Right ventricle myocardium superior (tissue), 1 donor: Measurements from ENCODE around the gene ACKR3. TPM values are rescaled to one million over a fixed set of nuclear protein-coding genes. Genes with fewer than 3 reads are reported as not detected.

ENCODE experiments used
- ATAC-seq: fragments of 200-7000 bp; cut with Tn5 transposase; one replicate; pipeline ENCODE4 v1.9.1; 2020; ENCODE audit warnings: mild to moderate bottlenecking; ENCODE audit not compliant: poor library complexity
- DNase-seq: peaks from one replicate; pipeline ENCODE4 v3.0.0-alpha.2; 2020
- intact Hi-C: fragments of 100-400 bp; cut with DNase I; formaldehyde crosslinking; loops from one replicate; pipeline ENCODE4 v1.11.2; 2022
- total RNA-seq: library from RNA; stranded (reverse); fragmentation: NEBNext Ultra II Directional; extraction: Animal tissue kit (Norgen Biotek cat#: 25700); gene quantifications from one replicate; pipeline ENCODE4 v1.2.1, GENCODE V29; 2021
- donor health status: DM: no; HTN: yes; CAD: no; lungs with severe emphysema.

The ACKR3 gene
- total RNA-seq, 1 donor from 2014 or later: 27.9 TPM

DNA sequence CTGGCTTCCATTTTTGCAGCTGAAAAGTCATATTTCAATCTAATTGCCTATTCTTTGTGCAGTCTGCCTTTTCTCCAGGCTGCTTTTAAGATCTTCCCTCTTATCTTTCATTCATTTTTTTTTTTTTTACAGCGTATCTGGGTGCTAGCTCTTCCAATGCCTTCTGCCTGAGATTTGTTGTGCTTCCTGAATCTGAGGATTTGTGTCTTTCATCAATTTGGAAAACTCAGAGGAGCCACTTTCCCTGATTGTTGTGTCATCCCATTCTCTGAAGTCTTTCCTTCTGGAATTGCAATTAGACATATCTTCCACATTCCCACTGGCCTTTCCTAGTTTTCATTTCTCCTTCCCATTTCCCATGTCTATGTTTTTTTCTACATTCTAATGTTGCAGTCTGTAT lies 21.9 kb upstream of the ACKR3 start:
- no peak for DNase-seq
- intact Hi-C loops: no loop called here
- ATAC-seq: no peak

DNA sequence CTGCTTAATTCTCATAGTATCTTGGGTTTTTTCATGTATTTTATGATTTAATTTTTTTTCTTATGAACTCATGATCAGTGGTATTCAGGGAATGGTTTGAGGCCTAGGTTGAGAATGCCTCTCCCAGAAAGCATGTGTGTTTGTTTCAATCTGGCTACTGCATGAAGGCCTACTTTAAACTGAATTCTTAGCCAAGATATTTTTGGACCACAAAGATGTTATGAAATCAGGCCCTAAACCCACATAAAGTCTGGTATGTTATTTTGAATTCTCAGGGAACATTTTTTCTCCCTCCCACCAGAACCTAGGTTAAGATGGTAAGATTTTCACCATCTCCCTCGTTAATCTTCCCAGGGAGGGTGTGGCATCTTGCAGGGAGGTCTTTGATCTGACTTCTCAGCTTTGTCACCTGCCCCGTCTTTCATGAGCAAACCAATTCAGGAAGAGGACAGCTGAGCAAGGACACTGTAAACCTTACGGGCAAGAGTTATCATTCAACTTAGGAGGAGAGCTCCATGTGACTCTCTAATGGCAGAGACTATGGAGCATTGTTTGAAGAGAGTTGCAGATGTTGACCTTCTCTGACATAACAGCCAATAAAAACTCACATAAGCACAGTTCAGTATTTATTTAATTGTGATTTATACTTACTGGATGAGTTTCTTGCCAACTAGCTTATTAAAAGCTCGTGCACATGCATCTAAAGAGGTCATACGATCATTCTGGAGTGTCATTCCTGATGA lies 21.3 kb upstream of the ACKR3 start:
- DNase-seq: no peak
- intact Hi-C loops: no loop called here
- no peak for ATAC-seq

DNA sequence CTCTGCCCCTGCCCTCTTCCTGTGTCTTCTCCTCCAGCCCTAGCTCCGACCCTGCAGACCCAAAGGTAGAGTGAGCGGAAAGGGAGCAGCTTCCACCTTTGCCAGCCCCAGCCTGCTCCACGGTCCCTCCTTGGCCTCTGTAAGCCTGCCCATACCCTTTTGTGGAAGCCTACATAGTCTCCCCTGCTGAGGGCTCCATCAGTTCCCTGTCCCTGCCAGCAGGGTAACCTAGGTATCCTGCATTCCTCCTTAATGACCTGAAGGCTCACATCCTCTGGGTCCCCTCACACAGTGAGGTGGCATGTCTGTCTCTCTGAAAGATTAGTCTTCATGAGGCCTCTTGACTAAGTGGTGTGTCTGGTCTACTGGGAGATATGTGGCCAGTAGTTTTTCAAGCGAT lies 20.5 kb upstream of the ACKR3 start:
- DNase-seq (no peak), ATAC-seq (no peak)
- intact Hi-C loops: no loop called here

DNA sequence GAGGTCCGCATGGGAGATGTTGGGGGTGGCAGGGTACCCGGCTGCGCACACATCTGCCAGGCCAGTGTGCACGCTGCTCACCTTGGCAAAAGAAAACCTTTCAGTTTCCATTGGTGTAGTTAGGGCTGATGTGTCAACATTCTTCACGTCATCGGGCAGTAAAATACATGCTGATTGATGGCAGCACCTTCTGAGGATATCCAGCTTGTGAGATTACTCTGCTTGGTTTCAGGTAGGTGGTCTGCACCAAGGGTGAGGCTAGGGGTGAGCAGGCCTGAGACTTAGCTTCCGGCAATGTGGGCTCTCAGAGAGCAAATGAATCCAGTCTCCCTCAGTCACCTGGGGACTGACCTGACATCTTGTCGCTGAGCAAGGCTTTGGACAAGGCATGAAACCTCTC lies 19.3 kb upstream of the ACKR3 start:
- ATAC-seq: no peak

DNA sequence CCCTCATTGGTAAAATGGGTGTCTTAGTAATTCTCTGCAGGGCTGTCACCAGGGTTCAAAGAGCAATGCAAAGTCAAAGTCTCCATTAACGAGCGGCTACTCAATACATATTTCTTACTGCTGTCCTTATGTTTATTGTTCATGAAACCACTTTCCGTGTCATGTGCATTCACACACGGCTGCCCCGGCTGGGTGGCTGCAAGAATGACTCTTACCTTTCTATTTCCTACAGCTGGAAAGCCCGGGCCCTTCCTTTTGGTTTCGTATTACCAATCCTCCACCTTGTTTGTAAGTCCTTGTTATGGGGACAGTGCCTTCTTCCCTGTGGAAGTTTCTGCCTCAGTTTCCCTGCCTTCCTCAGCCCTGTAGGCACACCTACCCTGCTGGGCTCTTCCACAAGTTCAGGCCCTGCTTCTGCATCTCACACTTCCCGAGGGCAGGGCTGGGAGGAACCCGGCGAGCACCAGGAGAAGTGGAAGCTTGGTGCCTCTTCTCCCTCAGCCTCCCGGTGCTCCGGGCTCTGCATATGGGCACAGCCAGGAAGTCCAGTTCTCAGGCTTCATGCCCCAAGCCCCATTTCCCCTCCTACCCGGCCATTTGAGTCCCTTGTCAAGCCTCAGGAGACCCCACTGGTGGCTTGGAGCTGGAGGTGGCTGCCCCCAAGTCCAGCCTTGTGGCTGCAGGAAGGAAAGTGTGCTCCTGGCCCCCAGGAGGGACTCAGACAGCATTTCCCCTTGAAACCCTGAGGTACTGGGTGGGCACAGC lies 18.7 kb upstream of the ACKR3 start:
- ATAC-seq (no peak), DNase-seq (no peak)
- intact Hi-C loops: no loop called here

More for the DNA sequence above, 19.3 kb upstream of the ACKR3 start:
- intact Hi-C loops: no loop called here
- no peak for DNase-seq

DNA sequence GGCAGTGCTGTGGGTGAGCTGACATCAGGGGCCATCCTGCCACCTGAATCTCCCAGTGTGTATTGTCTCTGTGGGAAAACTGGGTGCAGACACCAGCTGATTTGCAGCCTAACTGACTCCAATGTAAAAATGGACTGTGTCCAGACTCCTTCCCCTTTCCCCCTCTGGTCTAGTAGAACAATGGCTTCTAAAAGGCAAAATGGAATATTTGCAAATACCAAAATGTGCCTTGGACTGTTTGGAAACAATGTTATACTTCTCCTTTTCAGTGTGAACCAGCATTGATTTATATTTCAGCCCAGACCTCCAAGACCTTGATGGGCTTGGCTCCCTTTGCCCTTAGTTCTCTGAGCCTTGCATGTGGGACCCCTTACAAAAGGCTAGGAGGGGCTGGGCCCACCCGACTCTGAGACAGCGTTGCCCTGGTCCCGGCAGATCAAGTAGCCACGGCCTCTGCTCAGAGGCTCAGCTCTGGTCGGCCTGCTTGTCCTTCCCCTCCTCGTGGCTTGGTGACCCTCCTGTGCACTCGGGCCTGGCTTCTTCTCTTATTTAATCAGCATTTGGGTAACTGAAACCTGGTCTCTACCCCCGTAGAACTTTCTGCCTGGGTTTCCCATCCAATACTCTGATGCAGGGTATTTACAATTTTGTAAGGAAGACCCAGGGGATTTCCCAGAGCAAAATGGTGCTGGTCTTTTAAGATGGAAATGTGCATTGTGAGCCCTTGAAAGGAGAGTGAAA lies 18.0 kb upstream of the ACKR3 start:
- intact Hi-C loops: no loop called here
- ATAC-seq (no peak), DNase-seq (no peak)

DNA sequence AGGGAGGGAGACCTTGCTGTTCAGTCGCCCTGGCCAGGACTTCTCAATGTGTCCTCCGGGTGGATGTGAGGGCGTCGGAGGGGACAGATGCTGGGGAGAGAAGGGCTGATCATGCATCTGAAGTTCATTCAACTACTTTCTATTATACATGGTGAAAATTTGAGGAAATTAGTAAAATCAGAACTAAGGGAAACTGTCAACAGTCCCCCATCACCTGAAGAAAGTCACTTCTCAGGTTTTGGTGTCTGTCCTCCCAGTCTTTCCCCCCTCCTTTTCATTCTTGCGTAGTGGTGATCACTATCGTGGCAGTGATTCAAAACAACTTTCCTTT lies 17.4 kb upstream of the ACKR3 start:
- intact Hi-C loops: no loop called here
- DNase-seq (no peak), ATAC-seq (no peak)

DNA sequence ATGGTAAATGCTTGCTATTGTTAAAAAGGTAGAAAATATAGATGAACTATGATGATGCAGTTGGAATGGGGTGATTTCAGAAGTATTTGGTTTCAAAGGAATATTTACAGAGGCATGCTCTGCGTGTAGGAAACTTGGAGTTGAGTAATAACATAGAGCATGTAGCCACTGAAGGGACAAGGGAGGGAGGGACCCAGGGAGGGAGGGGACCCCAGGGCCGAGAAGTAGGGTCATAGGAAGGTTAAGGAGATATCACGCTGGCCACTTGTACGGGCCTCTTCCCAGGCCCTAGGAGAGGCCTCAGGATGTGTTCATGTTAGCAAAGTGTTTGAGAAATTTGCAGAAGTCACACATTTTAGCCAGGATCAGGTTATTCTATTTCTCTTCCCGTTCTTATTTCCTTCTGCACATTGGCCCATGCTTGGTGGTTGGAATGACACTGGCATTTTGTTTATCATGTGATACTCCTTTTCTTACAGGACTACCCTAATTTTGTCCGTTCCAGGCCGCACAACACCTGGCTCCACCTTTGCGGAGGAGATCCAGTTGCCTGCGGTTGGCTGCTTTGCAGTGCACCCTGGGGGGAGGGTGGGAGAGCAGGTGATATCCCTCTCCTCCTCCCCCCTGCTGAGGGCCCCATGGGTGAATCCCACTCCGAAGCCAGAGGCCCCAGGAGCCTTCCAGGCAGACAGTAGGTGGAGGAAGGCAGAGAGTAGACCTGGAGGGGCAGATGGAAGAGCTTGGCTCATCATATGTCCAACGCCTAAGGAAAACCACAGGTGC lies 16.9 kb upstream of the ACKR3 start:
- intact Hi-C loops: no loop called here
- DNase-seq (no peak), ATAC-seq (peak; percentile 73)

DNA sequence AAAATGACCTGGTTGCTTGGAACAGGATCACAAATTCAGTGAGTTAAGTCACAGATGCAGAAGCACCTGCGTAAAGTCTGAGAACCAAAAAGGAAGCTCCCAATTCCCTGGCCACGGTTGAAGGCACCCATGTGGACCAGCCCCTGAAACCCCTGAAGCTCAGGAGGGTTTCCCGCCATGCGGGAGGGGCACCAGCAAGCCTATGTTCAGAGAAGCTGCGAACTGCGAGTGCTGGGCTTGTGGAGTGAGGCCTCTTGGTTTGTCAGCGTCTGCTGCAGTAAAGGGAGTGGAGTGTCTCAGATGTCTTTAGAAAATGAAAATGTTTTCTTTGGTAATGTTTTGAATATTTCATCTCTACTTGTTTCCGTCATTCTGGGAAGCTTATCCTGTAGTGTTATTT lies 16.1 kb upstream of the ACKR3 start:
- DNase-seq (no peak), ATAC-seq (no peak)
- intact Hi-C loops: no loop called here

DNA sequence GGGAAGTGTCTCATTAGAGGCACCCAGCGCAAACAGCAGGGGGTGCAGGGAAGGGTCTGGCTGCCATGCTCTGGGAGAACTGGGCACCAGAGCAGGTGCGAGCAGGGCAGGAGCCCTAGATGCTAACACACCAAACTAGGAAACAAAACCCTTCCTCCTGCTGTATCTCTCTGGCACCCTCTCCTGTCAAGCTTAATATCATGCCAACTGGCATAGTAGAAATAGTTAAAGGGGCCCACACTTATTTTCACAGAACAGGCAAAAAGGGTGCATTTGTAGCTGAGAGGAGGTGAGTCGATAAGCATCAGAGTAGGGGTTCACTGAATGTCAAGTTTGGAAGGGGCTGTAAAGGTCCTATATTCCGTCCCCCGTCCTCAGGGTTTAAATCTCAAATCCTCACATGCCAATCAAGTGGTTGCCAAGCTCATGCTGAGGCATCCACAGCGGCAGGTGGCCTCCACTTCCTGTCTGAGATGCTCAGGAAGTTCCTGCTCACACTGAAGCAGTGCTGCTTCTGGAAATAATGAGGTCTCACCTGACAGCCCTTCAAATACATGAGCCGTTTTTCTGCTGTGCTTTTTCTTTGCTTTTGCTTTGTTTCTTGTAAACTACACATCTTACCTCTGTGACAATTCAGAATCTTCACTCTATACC lies 14.9 kb upstream of the ACKR3 start:
- DNase-seq (no peak), ATAC-seq (no peak)
- intact Hi-C loops: no loop called here

DNA sequence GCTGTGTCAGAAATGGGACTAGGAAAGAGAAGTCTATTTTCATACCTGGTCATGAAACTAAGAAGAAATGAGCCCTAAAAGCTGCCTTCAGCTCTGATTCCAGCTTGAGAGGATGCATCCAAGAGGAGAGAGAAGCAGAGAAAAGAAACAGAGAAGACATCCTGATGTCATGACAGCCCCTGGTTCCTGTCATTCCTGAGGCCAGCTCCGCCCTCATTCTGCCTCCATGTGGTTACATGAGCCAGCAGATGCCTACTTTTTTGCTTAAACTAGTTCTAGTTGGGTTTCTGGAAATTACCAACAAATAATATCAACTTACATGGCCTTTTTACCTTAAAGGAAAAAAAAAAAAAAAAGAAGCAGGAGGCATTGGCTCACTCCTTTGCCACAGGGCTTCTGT lies 14.1 kb upstream of the ACKR3 start:
- intact Hi-C loops: no loop called here
- no peak for DNase-seq
- ATAC-seq: no peak

DNA sequence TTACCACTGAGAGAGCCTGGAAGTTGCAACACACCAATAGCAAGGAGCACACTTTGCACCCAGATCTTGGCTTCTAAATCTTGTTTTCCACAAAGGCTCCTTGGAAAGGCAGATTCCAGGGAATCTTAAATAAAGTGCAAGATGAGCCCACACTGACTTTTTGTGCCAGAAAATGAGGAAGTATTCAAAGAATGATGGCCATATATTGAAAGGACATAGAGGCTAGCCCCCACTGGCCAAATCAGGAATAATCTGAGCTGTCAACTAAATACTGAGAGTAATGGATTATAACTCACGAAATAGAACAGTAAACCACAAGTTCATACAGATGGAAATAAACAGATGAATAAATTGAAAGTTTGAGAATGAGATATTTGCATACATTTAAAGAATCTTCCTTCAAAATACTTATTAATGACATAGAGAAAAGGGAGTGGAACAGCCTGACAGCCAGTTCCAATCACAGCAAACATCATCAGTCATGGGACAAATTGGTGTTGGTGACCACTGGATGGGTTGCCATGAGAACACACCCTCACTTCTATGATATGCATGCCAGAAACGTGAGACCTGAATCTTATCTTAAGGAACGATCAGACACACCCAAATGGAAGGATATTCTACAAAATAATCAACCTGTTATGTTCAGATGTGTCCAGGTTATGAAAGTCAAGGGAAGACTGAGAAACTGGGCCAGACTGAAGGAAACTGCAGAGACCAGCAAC lies 12.2 kb upstream of the ACKR3 start:
- ATAC-seq (no peak), DNase-seq (no peak)
- intact Hi-C loops: no loop called here

DNA sequence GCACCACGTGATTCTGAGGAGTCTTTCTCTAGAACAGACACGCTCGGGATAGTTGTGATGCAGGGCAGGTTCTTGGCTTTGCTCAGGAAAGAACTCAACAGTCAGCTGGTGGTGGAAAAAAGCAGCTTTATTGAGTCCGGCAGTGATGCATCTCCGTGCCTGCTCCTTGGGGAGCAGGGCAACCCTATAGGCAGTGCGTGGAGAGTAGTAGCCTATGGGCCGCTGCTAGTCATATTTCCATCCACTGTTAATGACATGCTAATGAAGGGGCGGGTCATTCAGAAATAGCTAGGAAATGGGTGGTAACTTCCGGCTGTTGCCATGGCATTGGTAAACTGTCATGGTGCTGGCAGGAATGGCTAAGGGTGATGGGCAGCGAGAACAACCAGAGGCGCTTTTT lies 11.6 kb upstream of the ACKR3 start:
- ATAC-seq (no peak), DNase-seq (no peak)
- intact Hi-C loops: no loop called here

DNA sequence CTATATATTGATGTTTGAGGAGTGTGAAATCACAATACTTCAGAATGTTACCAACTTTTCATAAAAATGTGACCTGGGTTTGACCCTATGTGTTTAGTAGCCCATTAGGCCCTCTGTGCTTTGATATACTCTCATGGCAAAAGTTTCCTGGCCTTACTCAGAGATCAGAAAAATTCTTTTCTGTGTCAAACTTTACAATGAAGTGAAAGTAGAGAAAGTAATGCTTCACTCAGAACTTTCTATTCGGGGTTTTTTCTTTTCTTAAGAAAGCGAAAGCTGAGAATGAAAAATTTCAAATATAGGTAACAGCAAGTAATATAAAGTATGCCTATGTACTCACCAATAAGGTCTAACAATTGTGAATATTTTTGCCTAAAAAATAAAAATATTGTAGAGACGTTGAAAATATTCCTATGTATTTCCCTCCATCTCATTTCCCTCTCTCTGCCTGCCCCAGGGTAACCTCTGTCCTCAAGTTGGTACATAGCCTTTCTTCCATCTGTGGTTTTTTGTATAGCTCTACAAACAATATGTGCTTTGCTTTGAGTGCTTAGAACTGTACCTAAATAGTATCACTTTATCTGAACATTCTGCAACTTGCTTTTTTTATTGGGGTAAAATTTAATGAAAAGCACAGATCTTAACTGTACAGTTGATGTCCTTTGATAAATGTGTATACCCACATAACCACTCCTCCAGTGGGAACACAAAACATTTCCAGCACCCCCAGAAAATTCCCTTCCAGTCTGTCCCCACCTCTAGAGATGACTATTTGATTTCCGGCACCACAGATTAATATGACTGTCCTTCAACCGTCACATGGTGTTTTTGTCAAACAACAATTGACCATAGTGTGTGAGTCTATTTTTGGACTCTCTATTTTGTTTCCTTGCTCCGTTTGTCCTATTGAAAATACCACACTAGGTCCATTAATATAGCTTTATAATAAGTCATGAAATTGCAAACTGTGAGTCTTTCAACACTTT lies 10.3 kb upstream of the ACKR3 start:
- intact Hi-C loops: no loop called here
- no peak for ATAC-seq
- no peak for DNase-seq

DNA sequence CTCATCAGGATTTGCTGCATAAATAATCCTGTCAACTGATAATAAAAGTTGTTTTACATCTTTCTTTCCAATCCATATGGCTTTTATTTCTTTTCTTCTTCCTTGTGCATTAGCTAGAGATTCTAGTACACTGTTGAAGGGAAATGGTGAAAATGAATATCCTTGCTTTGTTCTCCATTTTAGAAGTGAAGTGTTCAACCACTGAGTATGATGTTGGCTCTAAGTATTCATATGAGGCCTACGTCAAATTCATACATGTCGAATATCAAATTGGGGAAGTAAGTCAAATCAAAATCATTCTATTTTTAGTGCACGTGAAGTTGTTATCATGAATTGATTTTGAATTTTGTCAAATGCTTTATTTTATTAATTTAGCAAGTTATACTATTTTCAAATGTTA lies 7.8 kb upstream of the ACKR3 start:
- ATAC-seq: no peak
- intact Hi-C loops: no loop called here
- DNase-seq: no peak

DNA sequence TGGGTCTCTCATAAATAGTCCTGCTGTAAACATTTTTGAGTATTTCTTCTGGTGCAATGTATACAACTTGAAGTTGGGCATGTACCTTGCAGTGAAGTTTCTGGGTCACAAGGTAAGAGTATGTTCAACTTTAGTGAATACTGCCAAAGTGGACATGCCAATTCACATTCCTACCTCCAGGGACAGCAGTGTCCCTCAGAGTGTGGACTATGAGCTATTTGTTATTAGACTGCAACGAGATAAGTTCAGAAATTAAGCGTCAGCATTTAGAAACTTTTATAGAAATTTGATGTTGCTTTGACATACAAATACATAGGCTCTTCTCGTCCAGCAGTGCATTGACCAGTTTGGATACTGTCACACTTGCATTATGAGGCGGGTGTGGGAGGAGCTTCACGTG lies 7.2 kb upstream of the ACKR3 start:
- intact Hi-C loops: no loop called here
- ATAC-seq (no peak), DNase-seq (no peak)

DNA sequence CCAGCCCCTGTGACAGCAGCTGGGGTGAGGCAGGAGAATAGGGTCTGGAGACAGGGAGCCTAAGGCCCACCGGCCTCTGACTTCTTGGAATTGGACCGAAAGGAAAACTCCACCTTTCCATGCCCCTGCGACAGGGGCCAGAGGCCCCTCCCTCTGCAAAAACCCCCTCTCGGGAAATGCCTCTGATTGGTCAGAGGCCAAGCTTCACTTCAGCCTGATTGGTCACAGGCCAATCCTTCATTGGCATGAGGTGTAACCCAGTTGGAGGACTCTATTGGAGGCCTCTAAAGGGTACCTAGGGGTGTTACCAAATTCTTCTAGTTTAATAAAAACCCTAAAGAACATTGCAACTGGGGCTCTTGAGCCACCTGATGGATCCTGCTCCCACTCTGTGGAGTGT lies 5.7 kb upstream of the ACKR3 start:
- intact Hi-C loops: no loop called here
- ATAC-seq (no peak), DNase-seq (no peak)
